Neural cell (in vitro differentiated cells): Measurements from ENCODE around the gene FTSJ3. TPM values are rescaled to one million over a fixed set of nuclear protein-coding genes. Genes with fewer than 3 reads are reported as not detected.
A peak's percentile ranks its signal among the peaks of the same experiment; 100 is the strongest.

Experiments used
- H2AFZ ChIP-seq: fragments of 200-600, 300-800 bp; sonication (generic), shearing (Covaris generic); 2 replicates; pipeline ENCODE4 v1.6.0; 2014; ENCODE audit warnings: low read depth, mild to moderate bottlenecking, antibody characterized with exemption, low read length, moderate library complexity
- H3F3A ChIP-seq: fragments of 200-600 bp; shearing (Covaris generic); 2 replicates; pipeline ENCODE4 v1.6.1; 2016; ENCODE audit warnings: mild to moderate bottlenecking, moderate library complexity, mixed read lengths, antibody characterized with exemption, low read length; ENCODE audit not compliant: insufficient read depth, poor library complexity, severe bottlenecking
- H3K27ac ChIP-seq: fragments of 200-600, 300-800 bp; sonication (generic), shearing (Covaris generic); 2 replicates; pipeline ENCODE4 v1.5.1; 2014; ENCODE audit warnings: mild to moderate bottlenecking, low read length, moderate library complexity
- H3K27me3 ChIP-seq: fragments of 300-800, 200-600 bp; sonication (generic), shearing (Covaris generic); 2 replicates; pipeline ENCODE4 v1.6.0; 2014; ENCODE audit warnings: mild to moderate bottlenecking, low read depth, low read length, moderate library complexity; ENCODE audit not compliant: insufficient read depth
- H3K36me3 ChIP-seq: fragments of 300-800, 200-600 bp; sonication (generic), shearing (Covaris generic); 2 replicates; pipeline ENCODE4 v1.5.1; 2014; ENCODE audit warnings: mild to moderate bottlenecking, antibody characterized with exemption, low read length, moderate library complexity; ENCODE audit not compliant: insufficient read depth
- H3K4me2 ChIP-seq: fragments of 300-800, 200-600 bp; sonication (generic), shearing (Covaris generic); 2 replicates; pipeline ENCODE4 v1.6.0; 2014; ENCODE audit warnings: mild to moderate bottlenecking, low read length
- H3K4me3 ChIP-seq: fragments of 300-800, 200-600 bp; sonication (generic), shearing (Covaris generic); 2 replicates; pipeline ENCODE4 v1.5.1; 2014; ENCODE audit warnings: mild to moderate bottlenecking, low read length, moderate library complexity
- H3K79me2 ChIP-seq: fragments of 200-600 bp; shearing (Covaris generic); replicated peaks from 2 replicates; pipeline ENCODE4 v1.6.0; 2014; ENCODE audit warnings: mild to moderate bottlenecking, low read length, moderate library complexity; ENCODE audit not compliant: insufficient read depth
- H3K9ac ChIP-seq: fragments of 300-800, 200-600 bp; sonication (generic), shearing (Covaris generic); 2 replicates; pipeline ENCODE4 v1.6.1; 2016; ENCODE audit warnings: mild to moderate bottlenecking, low read length, mixed read lengths
- H3K9me2 ChIP-seq: fragments of 200-600 bp; shearing (Covaris generic); 2 replicates; pipeline ENCODE4 v1.6.1; 2016; ENCODE audit warnings: mild to moderate bottlenecking, low read length, mixed read lengths; ENCODE audit not compliant: insufficient read depth
- H3K9me3 ChIP-seq: fragments of 200-600, 300-800 bp; sonication (generic), shearing (Covaris generic); 2 replicates; pipeline ENCODE4 v1.6.1; 2016; ENCODE audit warnings: mild to moderate bottlenecking, mixed run types, low read length, moderate library complexity, mixed read lengths
- H4K20me1 ChIP-seq: fragments of 200-600 bp; shearing (Covaris generic); 2 replicates; pipeline ENCODE4 v1.6.1; 2016; ENCODE audit warnings: mild to moderate bottlenecking, mixed run types; ENCODE audit not compliant: insufficient read depth
- EP300 ChIP-seq: fragments of 450-650 bp; conservative IDR thresholded peaks from 2 replicates; pipeline ENCODE4 v1.6.1; 2014; ENCODE audit warnings: antibody characterized with exemption, mild to moderate bottlenecking, moderate library complexity; ENCODE audit not compliant: poor library complexity, severe bottlenecking
- EZH2 ChIP-seq: fragments of 200-600, 300-800 bp; shearing (Covaris generic), sonication (generic); IDR thresholded peaks from 2 replicates; pipeline ENCODE4 v1.6.1; 2014; ENCODE audit warnings: antibody characterized with exemption, low read length, borderline replicate concordance, mild to moderate bottlenecking; ENCODE audit not compliant: insufficient read depth, poor library complexity, severe bottlenecking
- MXI1 ChIP-seq: fragments of 450-650 bp; conservative IDR thresholded peaks from 2 replicates; pipeline ENCODE4 v1.6.1; 2014; ENCODE audit warnings: antibody characterized with exemption, mild to moderate bottlenecking; ENCODE audit not compliant: poor library complexity, severe bottlenecking
- POLR2AphosphoS5 ChIP-seq: IDR thresholded peaks from 2 replicates; pipeline ENCODE4 v1.6.1; 2012
- RAD21 ChIP-seq: fragments of 450-650 bp; conservative IDR thresholded peaks from 2 replicates; pipeline ENCODE4 v1.6.1; 2014; ENCODE audit warnings: antibody characterized with exemption, mild to moderate bottlenecking, moderate library complexity
- SMC3 ChIP-seq: fragments of 450-650 bp; conservative IDR thresholded peaks from 2 replicates; pipeline ENCODE4 v1.6.1; 2014; ENCODE audit warnings: antibody characterized with exemption, mild to moderate bottlenecking, moderate library complexity; ENCODE audit not compliant: poor library complexity
- TAF1 ChIP-seq: IDR thresholded peaks from 2 replicates; pipeline ENCODE4 v1.6.1; 2012; ENCODE audit warnings: low read depth
- polyA plus RNA-seq: library from polyadenylated mRNA; depleted of rRNA; stranded (reverse); fragments of >200 nt; gene quantifications from 2 replicates; pipeline ENCODE4 v1.2.3, GENCODE V29; 2014
- TF ChIP-seq, protein P1 (sequence below): IDR thresholded peaks from 2 replicates; pipeline ENCODE4 v1.6.1; 2012; ENCODE audit warnings: borderline replicate concordance
- TF ChIP-seq, protein P2 (sequence below): fragments of 450-650 bp; IDR thresholded peaks from 2 replicates; pipeline ENCODE4 v1.5.1; 2014; ENCODE audit warnings: antibody characterized with exemption, mild to moderate bottlenecking, moderate library complexity; ENCODE audit not compliant: poor library complexity, severe bottlenecking

Gene FTSJ3
- polyA plus RNA-seq, 1 donor from 2014 or later = 23.2 TPM

- Histone ChIP-seq H3K9me2 (no peaks in the 10 kb centered on the region), H3K4me2 (peak overlapping the region; percentile 83), H3K36me3 (no peaks in the 10 kb centered on the region), H3K27ac (peak overlapping the region; percentile 44), H4K20me1 (no peaks in the 10 kb centered on the region), H2AFZ (peak overlapping the region; percentile 33), H3K9ac (peak overlapping the region; percentile 74), H3K79me2 (peaks cover 15% of the 10 kb centered on the region), H3K27me3 (no peaks in the 10 kb centered on the region), H3K9me3 (no peaks in the 10 kb centered on the region), H3K4me3 (peak overlapping the region; percentile 92), H3F3A (no peaks in the 10 kb centered on the region)
- TF ChIP-seq SMC3 (no peak), TAF1 (no peak), MXI1 (no peak), EP300 (no peak), POLR2AphosphoS5 (no peak), RAD21 (no peak), EZH2 (no peak)
- TF ChIP-seq, protein P1, sequence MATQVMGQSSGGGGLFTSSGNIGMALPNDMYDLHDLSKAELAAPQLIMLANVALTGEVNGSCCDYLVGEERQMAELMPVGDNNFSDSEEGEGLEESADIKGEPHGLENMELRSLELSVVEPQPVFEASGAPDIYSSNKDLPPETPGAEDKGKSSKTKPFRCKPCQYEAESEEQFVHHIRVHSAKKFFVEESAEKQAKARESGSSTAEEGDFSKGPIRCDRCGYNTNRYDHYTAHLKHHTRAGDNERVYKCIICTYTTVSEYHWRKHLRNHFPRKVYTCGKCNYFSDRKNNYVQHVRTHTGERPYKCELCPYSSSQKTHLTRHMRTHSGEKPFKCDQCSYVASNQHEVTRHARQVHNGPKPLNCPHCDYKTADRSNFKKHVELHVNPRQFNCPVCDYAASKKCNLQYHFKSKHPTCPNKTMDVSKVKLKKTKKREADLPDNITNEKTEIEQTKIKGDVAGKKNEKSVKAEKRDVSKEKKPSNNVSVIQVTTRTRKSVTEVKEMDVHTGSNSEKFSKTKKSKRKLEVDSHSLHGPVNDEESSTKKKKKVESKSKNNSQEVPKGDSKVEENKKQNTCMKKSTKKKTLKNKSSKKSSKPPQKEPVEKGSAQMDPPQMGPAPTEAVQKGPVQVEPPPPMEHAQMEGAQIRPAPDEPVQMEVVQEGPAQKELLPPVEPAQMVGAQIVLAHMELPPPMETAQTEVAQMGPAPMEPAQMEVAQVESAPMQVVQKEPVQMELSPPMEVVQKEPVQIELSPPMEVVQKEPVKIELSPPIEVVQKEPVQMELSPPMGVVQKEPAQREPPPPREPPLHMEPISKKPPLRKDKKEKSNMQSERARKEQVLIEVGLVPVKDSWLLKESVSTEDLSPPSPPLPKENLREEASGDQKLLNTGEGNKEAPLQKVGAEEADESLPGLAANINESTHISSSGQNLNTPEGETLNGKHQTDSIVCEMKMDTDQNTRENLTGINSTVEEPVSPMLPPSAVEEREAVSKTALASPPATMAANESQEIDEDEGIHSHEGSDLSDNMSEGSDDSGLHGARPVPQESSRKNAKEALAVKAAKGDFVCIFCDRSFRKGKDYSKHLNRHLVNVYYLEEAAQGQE = no peak
- TF ChIP-seq, protein P2, sequence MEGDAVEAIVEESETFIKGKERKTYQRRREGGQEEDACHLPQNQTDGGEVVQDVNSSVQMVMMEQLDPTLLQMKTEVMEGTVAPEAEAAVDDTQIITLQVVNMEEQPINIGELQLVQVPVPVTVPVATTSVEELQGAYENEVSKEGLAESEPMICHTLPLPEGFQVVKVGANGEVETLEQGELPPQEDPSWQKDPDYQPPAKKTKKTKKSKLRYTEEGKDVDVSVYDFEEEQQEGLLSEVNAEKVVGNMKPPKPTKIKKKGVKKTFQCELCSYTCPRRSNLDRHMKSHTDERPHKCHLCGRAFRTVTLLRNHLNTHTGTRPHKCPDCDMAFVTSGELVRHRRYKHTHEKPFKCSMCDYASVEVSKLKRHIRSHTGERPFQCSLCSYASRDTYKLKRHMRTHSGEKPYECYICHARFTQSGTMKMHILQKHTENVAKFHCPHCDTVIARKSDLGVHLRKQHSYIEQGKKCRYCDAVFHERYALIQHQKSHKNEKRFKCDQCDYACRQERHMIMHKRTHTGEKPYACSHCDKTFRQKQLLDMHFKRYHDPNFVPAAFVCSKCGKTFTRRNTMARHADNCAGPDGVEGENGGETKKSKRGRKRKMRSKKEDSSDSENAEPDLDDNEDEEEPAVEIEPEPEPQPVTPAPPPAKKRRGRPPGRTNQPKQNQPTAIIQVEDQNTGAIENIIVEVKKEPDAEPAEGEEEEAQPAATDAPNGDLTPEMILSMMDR = no peak
Observed at GRCh38 chr17:63841350-63842172, 14.1 kb upstream of the FTSJ3 start.

DNA sequence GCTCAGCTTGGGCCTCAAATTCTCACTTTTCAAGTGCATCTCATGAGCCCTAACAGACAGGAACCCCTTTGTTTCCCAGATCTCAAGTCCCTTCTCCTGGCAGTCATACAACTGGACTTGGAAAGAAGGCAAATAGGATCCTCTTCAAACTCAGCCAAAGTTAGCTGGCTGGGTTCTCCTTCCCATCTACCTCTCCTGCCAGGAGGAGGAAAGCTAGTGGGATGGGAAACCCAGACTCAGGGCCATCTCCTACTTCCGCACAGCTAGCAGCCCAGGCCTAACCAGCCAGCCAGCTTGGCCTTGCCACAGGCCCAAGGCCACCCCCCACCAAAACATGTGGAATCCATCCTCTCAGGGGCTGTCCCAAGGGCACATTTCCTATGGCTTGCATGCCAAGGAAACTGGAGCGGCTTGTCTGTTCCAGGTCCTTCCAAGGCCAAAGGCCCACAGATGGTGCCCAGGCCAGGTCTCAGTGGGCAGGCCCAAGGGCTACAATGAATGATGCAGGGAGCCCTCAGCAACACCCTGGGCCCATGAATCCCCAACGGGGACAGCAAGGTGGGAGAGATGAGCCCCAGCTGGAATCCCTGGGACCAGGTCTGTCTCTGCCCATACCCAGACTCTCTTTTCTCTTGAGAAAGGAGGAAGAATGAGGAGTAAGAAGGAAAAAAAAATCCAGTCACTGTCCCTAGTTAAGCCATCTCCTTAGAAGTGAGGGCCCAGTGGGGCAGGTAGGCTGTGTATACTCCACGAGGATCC is 13.3 kb upstream of the FTSJ3 start:
- Histone ChIP-seq H3F3A (no peaks in the 10 kb centered on the region), H3K4me3 (peak overlapping the region; percentile 92), H3K9me2 (no peaks in the 10 kb centered on the region), H3K27ac (no peak overlapping the region), H3K4me2 (peak overlapping the region; percentile 83), H3K27me3 (no peaks in the 10 kb centered on the region), H3K79me2 (peaks cover 15% of the 10 kb centered on the region), H2AFZ (no peak overlapping the region), H3K9ac (peak overlapping the region; percentile 74), H3K9me3 (no peaks in the 10 kb centered on the region), H4K20me1 (no peaks in the 10 kb centered on the region), H3K36me3 (no peaks in the 10 kb centered on the region)
- TF ChIP-seq, protein P2 = no peak
- TF ChIP-seq, protein P1 = no peak
- TF ChIP-seq POLR2AphosphoS5 (no peak), EP300 (no peak), SMC3 (no peak), RAD21 (no peak), MXI1 (no peak), EZH2 (no peak), TAF1 (no peak)
